Activated T-cell treated with anti-CD3 and anti-CD28 coated beads, Interleukin-2, amount 50 U/mL, for 24 hours (primary cell): ENCODE measurements around the gene CGA.
"Not testable (repeated sequence)": the region's sequence is repeated elsewhere in the genome, so short reads cannot be mapped to it uniquely, and the experiment has no call there.

ENCODE experiments used
- DNase-seq: peaks from one replicate; pipeline ENCODE4 v3.0.0-alpha.2; 2020
- H3K27ac Mint-ChIP-seq: 2 replicates; pipeline ENCODE4 v1.8.0; 2020; ENCODE audit warnings: mild to moderate bottlenecking, mixed read lengths
- H3K27me3 Mint-ChIP-seq: 2 replicates; pipeline ENCODE4 v1.8.0; 2020; ENCODE audit warnings: mixed read lengths
- H3K36me3 Mint-ChIP-seq: 2 replicates; pipeline ENCODE4 v1.8.0; 2020; ENCODE audit warnings: low read depth, mixed read lengths
- H3K4me1 Mint-ChIP-seq: 2 replicates; pipeline ENCODE4 v1.8.0; 2020; ENCODE audit warnings: low read depth, mixed read lengths
- H3K4me3 Mint-ChIP-seq: 2 replicates; pipeline ENCODE4 v1.8.0; 2020; ENCODE audit warnings: mild to moderate bottlenecking, moderate library complexity, mixed read lengths
- H3K9me3 Mint-ChIP-seq: 2 replicates; pipeline ENCODE4 v1.8.0; 2020; ENCODE audit warnings: mixed read lengths

CGA gene

GRCh38 chr6:87095087-87095509 is at the start of gene CGA:
Gene CGA, minus strand, starts transcription at chr6:87095106. Its CDS starts 6,906 bp downstream, at chr6:87088200.
- Mint-ChIP-seq H3K36me3 (no peaks in the 10 kb centered on the region), H3K4me1 (peaks cover 4% of the 10 kb centered on the region), H3K27me3 (peaks cover 32% of the 10 kb centered on the region), H3K4me3 (no peak within 1 kb of the TSS), H3K9me3 (no peaks in the 10 kb centered on the region), H3K27ac (no peak within 1 kb of the TSS)
- DNase-seq: no peak

GRCh38 chr6:87139927-87140326 is 45.0 kb upstream of the CGA start:
- not testable (repeated sequence) for H3K4me3 Mint-ChIP-seq, H3K27ac Mint-ChIP-seq, DNase-seq, H3K9me3 Mint-ChIP-seq, H3K4me1 Mint-ChIP-seq, H3K36me3 Mint-ChIP-seq
- peaks cover 14% of the 10 kb centered on the region for H3K27me3 Mint-ChIP-seq

- no peak overlapping the region for H3K27ac Mint-ChIP-seq
- H3K4me1 Mint-ChIP-seq: peaks cover 2% of the 10 kb centered on the region
- no peak for DNase-seq
- peaks cover 14% of the 10 kb centered on the region for H3K27me3 Mint-ChIP-seq
- no peaks in the 10 kb centered on the region for H3K9me3 Mint-ChIP-seq
- no peaks in the 10 kb centered on the region for H3K36me3 Mint-ChIP-seq
- no peak overlapping the region for H3K4me3 Mint-ChIP-seq
Observed at GRCh38 chr6:87139236-87139635, 44.3 kb upstream of the CGA start.

- Mint-ChIP-seq H3K4me3 (no peak overlapping the region), H3K4me1 (peaks cover 2% of the 10 kb centered on the region), H3K27ac (no peak overlapping the region), H3K36me3 (no peaks in the 10 kb centered on the region), H3K9me3 (no peaks in the 10 kb centered on the region), H3K27me3 (peaks cover 11% of the 10 kb centered on the region)
- no peak for DNase-seq
Observed at GRCh38 chr6:87136963-87137362, 42.1 kb upstream of the CGA start.

DNA sequence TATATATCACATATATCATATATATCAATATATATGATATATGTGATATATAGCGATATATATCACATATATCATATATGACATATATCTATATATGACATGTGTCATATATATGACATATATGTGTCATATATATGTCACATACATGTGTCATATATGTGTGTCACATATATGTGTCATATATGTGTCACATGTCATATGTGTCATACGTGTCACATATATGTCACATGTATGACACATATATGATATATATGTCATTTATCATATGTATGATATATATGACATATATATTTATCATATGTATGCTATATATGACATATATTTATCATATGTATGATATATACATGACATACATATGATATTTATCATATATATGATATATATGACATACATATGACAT is 32.8 kb upstream of the CGA start:
- Mint-ChIP-seq H3K27me3 (peaks cover 22% of the 10 kb centered on the region), H3K4me3 (no peak overlapping the region), H3K36me3 (no peaks in the 10 kb centered on the region), H3K4me1 (peaks cover 2% of the 10 kb centered on the region), H3K9me3 (no peaks in the 10 kb centered on the region), H3K27ac (no peak overlapping the region)
- DNase-seq: no peak

GRCh38 chr6:87126501-87126900 is 31.6 kb upstream of the CGA start:
- Mint-ChIP-seq H3K27ac (no peak overlapping the region), H3K9me3 (peaks cover 7% of the 10 kb centered on the region), H3K27me3 (peaks cover 31% of the 10 kb centered on the region), H3K36me3 (no peaks in the 10 kb centered on the region), H3K4me3 (no peak overlapping the region), H3K4me1 (peaks cover 2% of the 10 kb centered on the region)
- DNase-seq: no peak

- Mint-ChIP-seq H3K27ac (no peak overlapping the region), H3K36me3 (no peaks in the 10 kb centered on the region), H3K4me3 (no peak overlapping the region), H3K4me1 (peaks cover 2% of the 10 kb centered on the region), H3K9me3 (peaks cover 7% of the 10 kb centered on the region), H3K27me3 (peaks cover 43% of the 10 kb centered on the region)
- no peak for DNase-seq
Observed at GRCh38 chr6:87124074-87124473, 29.2 kb upstream of the CGA start.

- Mint-ChIP-seq H3K4me3 (no peak overlapping the region), H3K9me3 (peaks cover 7% of the 10 kb centered on the region), H3K27ac (no peak overlapping the region), H3K4me1 (peaks cover 2% of the 10 kb centered on the region), H3K36me3 (no peaks in the 10 kb centered on the region), H3K27me3 (peaks cover 48% of the 10 kb centered on the region)
- no peak for DNase-seq
Observed at GRCh38 chr6:87122477-87122876, 27.6 kb upstream of the CGA start.

DNA sequence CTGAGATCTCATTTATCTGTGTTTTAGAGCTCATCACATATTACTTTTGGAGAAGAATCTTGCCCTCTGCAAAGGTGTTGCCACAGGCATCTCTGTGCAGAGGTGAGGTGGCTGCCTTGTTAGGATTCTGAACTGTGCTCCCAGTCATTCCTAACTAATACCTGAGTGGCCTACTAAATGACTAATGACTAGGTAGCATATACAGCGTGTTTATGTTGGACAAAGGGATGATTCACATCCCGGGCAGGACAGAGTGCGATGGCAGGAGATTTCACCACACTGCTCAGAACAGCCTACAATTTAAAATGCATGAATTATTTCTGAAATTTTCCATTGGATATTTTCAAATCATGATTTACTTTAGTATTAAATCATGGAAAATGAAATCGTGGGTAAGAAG is 23.1 kb upstream of the CGA start:
- H3K4me1 Mint-ChIP-seq: peaks cover 11% of the 10 kb centered on the region
- H3K4me3 Mint-ChIP-seq: no peak overlapping the region
- DNase-seq: no peak
- peaks cover 29% of the 10 kb centered on the region for H3K27me3 Mint-ChIP-seq
- no peaks in the 10 kb centered on the region for H3K36me3 Mint-ChIP-seq
- H3K27ac Mint-ChIP-seq: no peak overlapping the region
- peaks cover 7% of the 10 kb centered on the region for H3K9me3 Mint-ChIP-seq

DNA sequence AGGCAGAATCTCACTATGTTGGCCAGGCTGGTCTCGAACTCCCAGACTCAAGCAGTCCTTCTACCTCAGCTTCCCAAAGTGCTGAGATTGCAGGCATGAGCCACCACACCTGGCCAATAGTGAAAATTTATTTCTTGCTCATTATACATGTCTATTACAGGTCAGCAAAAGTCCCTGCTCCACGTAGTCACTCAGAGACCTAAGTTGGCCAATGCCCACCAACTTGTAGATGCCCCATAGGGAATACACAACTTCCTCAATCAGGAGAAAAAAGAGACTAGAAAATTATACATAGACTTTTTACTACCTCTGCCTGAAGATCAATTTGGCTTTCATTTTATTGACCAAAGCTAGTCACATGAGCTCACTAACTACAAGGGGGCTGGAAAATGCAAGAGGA is 22.0 kb upstream of the CGA start:
- Mint-ChIP-seq H3K27ac (no peak overlapping the region), H3K4me3 (no peak overlapping the region), H3K36me3 (no peaks in the 10 kb centered on the region), H3K27me3 (peaks cover 26% of the 10 kb centered on the region), H3K9me3 (peaks cover 3% of the 10 kb centered on the region), H3K4me1 (peaks cover 9% of the 10 kb centered on the region)
- DNase-seq: no peak

DNA sequence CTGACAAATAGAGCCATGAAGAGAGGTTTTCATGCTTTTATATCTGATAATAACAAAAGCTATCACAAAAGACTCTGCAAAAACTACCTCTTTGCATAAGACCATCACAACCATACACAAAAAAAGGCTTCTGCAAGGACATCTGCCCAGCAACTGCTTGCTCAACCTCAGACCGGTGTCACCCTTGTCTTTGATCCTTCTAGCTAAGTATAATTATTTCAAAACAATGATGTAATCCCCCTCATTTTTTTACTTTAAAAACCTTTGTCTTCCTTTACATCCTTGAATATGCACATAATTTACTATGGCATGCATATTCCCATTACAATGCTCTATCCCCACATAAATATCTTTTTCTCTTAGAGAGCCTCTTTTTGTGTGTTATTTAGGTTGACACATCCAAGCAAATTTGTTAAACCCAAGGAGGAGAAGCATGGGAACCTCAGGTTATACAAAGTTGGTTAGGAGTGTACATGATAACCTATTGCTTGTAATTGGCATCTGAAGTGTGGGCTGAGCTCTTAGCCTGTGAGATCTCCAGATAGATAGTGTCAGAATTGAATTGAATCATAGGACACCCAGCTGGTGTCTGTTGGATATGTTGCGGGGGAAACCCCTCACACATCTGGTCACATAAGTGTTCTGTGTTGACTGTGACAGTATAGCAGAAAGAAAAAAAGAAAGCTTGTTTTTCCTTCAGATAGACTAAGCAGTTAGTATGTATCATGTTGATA is 20.7 kb upstream of the CGA start:
- H3K27ac Mint-ChIP-seq: no peak overlapping the region
- no peak for DNase-seq
- peaks cover 20% of the 10 kb centered on the region for H3K27me3 Mint-ChIP-seq
- H3K36me3 Mint-ChIP-seq: no peaks in the 10 kb centered on the region
- no peaks in the 10 kb centered on the region for H3K9me3 Mint-ChIP-seq
- H3K4me3 Mint-ChIP-seq: no peak overlapping the region
- peaks cover 9% of the 10 kb centered on the region for H3K4me1 Mint-ChIP-seq

- H3K27me3 Mint-ChIP-seq: peaks cover 17% of the 10 kb centered on the region
- H3K27ac Mint-ChIP-seq: no peak overlapping the region
- no peaks in the 10 kb centered on the region for H3K36me3 Mint-ChIP-seq
- DNase-seq: no peak
- peaks cover 2% of the 10 kb centered on the region for H3K4me1 Mint-ChIP-seq
- no peak overlapping the region for H3K4me3 Mint-ChIP-seq
- no peaks in the 10 kb centered on the region for H3K9me3 Mint-ChIP-seq
Observed at GRCh38 chr6:87110636-87111035, 15.7 kb upstream of the CGA start.

- no peak overlapping the region for H3K4me3 Mint-ChIP-seq
- no peak for DNase-seq
- H3K27me3 Mint-ChIP-seq: peaks cover 9% of the 10 kb centered on the region
- H3K36me3 Mint-ChIP-seq: no peaks in the 10 kb centered on the region
- H3K9me3 Mint-ChIP-seq: no peaks in the 10 kb centered on the region
- H3K27ac Mint-ChIP-seq: no peak overlapping the region
- no peaks in the 10 kb centered on the region for H3K4me1 Mint-ChIP-seq
Observed at GRCh38 chr6:87105823-87106222, 10.9 kb upstream of the CGA start.

- Mint-ChIP-seq H3K36me3 (no peaks in the 10 kb centered on the region), H3K4me3 (no peak overlapping the region), H3K9me3 (no peaks in the 10 kb centered on the region), H3K27me3 (peaks cover 9% of the 10 kb centered on the region), H3K27ac (no peak overlapping the region), H3K4me1 (no peaks in the 10 kb centered on the region)
- no peak for DNase-seq
Observed at GRCh38 chr6:87104667-87105066, 9.8 kb upstream of the CGA start.

DNA sequence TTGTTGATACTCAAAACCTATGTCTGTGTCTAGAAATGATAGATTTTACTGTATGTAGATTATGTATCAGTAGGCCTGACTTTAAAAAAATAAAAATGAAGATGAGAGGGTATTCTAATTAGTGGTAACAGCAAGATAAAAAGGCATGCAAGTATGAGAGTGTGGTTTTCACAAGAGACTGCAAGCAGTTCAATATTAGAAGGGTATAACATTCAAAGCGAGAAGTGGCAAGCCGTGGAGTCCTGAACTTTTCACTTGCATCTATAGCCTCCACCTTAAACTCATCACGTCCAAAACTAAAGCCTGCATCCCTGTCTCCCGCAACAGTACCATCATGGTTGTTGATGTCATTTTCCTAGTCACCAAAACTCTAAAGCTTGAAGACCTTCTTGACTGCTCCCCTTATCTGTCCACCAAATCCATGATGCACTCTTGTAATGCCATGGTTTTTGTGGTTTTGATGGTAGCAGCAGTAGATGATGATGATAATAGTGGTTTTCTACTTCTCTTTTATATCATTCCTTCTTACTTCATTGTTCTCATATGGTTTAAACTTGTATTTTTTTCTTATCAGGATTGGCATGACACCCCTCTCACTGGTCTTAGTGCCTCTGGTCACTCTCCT is 9.2 kb upstream of the CGA start:
- no peak overlapping the region for H3K27ac Mint-ChIP-seq
- H3K9me3 Mint-ChIP-seq: no peaks in the 10 kb centered on the region
- H3K4me1 Mint-ChIP-seq: no peaks in the 10 kb centered on the region
- H3K4me3 Mint-ChIP-seq: no peak overlapping the region
- DNase-seq: no peak
- no peaks in the 10 kb centered on the region for H3K36me3 Mint-ChIP-seq
- peaks cover 10% of the 10 kb centered on the region for H3K27me3 Mint-ChIP-seq
